GM10248 (cell line): ENCODE data around the gene NACC2.

Experiments used
- CTCF ChIA-PET: fragments of 300-600 bp; sonication (Branson Sonifier 250); formaldehyde crosslinking; extraction: SDS; loops from one replicate; lab custom pipeline; 2021; ENCODE audit warnings: antibody characterized with exemption; lab: Yijun Ruan, JAX
- POLR2A ChIA-PET: fragments of 350-650 bp; sonication (Branson Sonifier 250); formaldehyde crosslinking; extraction: SDS; loops from one replicate; lab custom pipeline; 2020; ENCODE audit warnings: antibody characterized with exemption; lab: Yijun Ruan, JAX
- DNase-seq: peaks from one replicate; pipeline ENCODE4 v3.0.0; 2012; ENCODE audit errors: extremely low spot score
- TF ChIP-seq, protein P1 (sequence below): IDR thresholded peaks from 2 replicates; pipeline ENCODE4 v1.5.1; 2012; ENCODE audit warnings: mild to moderate bottlenecking, low read depth; ENCODE audit errors: extremely low read depth, missing control alignments, control extremely low read depth

The NACC2 gene

GRCh38 chr9:136121801-136122200, 26.7 kb upstream of the NACC2 start:
- ChIA-PET CTCF (interaction anchor here (0.8 to 5.7 kb wide), 25 partner anchors 11 to 257 kb away, joined by 3 to 56 read pairs (median 5); partner anchors contain the start of gene UBAC1), POLR2A (no interaction called here)
- DNase-seq: no peak
- TF ChIP-seq, protein P1, sequence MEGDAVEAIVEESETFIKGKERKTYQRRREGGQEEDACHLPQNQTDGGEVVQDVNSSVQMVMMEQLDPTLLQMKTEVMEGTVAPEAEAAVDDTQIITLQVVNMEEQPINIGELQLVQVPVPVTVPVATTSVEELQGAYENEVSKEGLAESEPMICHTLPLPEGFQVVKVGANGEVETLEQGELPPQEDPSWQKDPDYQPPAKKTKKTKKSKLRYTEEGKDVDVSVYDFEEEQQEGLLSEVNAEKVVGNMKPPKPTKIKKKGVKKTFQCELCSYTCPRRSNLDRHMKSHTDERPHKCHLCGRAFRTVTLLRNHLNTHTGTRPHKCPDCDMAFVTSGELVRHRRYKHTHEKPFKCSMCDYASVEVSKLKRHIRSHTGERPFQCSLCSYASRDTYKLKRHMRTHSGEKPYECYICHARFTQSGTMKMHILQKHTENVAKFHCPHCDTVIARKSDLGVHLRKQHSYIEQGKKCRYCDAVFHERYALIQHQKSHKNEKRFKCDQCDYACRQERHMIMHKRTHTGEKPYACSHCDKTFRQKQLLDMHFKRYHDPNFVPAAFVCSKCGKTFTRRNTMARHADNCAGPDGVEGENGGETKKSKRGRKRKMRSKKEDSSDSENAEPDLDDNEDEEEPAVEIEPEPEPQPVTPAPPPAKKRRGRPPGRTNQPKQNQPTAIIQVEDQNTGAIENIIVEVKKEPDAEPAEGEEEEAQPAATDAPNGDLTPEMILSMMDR: no peak

DNA sequence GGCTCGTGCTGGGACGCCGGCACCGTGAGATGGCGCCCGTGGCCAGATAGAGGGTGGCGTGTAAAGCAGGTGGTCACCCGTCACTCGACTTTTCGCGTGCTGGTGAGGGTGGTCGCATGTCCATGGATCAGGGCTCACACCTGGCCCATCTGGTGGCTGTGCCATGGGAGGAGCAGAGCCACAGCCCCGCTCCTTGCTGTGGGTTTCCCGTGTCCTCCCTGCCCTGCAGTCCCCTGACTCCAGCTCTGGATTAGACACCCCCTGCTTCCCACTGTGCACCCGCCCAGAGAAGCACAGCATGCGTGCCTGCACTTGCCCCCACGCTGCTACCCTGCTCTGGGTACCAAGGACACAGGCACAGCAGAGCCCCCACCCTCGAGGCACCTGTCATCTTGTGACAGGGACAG, 25.4 kb upstream of the NACC2 start:
- TF ChIP-seq, protein P1: no peak
- ChIA-PET CTCF (interaction anchor here (1.2 to 5.7 kb wide), 2 partner anchors 27 to 30 kb away, joined by 4 to 53 read pairs; no protein-coding TSS in a partner anchor), POLR2A (no interaction called here)
- no peak for DNase-seq

GRCh38 chr9:136119883-136120393, 24.8 kb upstream of the NACC2 start:
- ChIA-PET POLR2A (no interaction called here), CTCF (interaction anchor here (5.7 kb wide), 1 partner anchor 29 kb away, joined by 53 read pairs; no protein-coding TSS in a partner anchor)
- TF ChIP-seq, protein P1: no peak
- no peak for DNase-seq

DNA sequence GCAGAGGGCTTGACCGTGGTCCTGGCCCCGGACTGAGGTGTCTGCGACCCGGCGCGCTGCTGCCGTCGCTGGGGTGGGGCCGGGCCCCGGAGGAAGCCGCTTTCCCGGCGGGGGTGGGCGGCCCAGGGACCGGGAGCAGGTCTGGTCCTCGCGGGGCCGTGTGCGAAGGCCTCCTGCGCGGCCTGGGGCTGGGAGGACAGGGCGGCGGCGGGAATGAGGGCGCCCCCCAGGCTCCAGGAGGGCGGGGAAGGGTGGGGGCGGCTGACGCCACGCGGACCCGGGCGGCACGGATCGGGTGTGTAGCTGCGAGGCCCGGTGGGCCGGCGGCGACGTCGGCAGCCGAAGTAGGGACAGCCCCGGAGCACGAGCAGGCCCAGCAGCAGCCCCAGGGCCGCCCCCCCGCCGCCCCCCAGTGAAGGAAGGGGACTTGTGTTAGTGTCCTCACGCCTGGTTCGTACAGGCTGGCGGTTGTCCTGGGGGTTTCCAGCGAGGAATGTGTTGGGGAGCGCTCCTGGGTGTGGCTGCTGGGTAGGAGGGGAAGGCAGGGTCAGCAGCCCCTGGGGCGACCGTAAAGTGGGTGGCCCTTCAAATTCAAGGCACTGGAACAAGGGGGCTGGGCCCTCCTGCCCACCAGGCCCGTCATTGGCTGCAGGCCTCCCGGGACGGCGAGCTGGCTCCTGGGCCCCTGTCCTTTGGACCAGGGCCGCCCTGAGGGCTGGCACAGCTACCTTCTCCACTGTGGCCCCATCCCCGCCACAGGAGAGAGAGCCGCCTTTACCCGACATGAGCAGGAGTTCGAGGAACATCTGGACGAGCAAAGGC, 24.2 kb upstream of the NACC2 start:
- no peak for DNase-seq
- TF ChIP-seq, protein P1: no peak
- ChIA-PET POLR2A (no interaction called here), CTCF (interaction anchor here (5.7 kb wide), 1 partner anchor 29 kb away, joined by 53 read pairs; no protein-coding TSS in a partner anchor)

GRCh38 chr9:136118320-136119060, 23.4 kb upstream of the NACC2 start, which contains the start of gene TMEM250:
TMEM250 (minus strand) TSS chr9:136118875; CDS start chr9:136116900, 1,975 bp downstream.
- POLR2A ChIA-PET: interaction anchor here (0.6 to 0.9 kb wide), 2 partner anchors 9 to 10 kb away, joined by 3 to 7 read pairs; no protein-coding TSS in a partner anchor
- peak; percentile 97 for DNase-seq
- CTCF ChIA-PET: interaction anchor here (1.1 to 5.7 kb wide), 7 partner anchors 9 to 245 kb away, joined by 3 to 53 read pairs (median 4); partner anchors contain the start of gene DNLZ
- TF ChIP-seq, protein P1: peak; percentile 34
